Measurements from ENCODE around the gene HSPA9.

DNA sequence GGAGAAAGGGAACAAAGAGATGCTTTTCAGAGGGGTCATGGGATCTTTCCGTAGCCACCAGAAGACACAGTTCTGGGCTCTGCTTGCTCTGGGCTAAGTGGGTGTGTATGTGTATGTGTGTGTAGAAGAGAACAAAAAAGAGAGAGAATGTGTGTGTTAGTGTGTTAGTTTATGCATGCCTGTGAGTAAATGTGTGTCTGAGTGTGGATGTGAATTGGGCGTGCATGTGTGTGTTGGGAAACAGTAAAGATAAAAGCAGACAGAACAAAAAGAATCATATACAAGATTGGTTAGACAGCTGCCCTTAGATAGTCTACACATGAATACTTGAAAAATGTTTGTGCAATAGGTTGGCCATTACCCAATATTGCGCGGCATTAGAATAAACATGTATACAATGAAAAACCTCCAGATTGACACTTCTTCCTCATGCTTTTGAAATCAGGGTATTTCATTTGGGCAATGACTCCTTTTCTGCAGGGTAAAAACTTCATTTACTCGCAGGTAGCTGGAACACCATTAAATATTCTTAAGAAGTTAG lies 36.5 kb upstream of the HSPA9 start:
- TF ChIP-seq POLR2A (IDR thresholded peaks at IDR 0.05): no peak
- TF ChIP-seq EP300 (IDR thresholded peaks at IDR 0.05): no peak
- TF ChIP-seq, protein P1, sequence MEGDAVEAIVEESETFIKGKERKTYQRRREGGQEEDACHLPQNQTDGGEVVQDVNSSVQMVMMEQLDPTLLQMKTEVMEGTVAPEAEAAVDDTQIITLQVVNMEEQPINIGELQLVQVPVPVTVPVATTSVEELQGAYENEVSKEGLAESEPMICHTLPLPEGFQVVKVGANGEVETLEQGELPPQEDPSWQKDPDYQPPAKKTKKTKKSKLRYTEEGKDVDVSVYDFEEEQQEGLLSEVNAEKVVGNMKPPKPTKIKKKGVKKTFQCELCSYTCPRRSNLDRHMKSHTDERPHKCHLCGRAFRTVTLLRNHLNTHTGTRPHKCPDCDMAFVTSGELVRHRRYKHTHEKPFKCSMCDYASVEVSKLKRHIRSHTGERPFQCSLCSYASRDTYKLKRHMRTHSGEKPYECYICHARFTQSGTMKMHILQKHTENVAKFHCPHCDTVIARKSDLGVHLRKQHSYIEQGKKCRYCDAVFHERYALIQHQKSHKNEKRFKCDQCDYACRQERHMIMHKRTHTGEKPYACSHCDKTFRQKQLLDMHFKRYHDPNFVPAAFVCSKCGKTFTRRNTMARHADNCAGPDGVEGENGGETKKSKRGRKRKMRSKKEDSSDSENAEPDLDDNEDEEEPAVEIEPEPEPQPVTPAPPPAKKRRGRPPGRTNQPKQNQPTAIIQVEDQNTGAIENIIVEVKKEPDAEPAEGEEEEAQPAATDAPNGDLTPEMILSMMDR (IDR thresholded peaks at IDR 0.05): no peak
- no peak for TF ChIP-seq POLR2AphosphoS5 (IDR thresholded peaks at IDR 0.05)
